Esophagus squamous epithelium (tissue), 4 donors: ENCODE measurements around the gene RAMP1.

ENCODE experiments used
- POLR2A ChIP-seq, 4 donors: fragments of 450-650 bp; IDR thresholded peaks; one replicate each; pipeline ENCODE4 v1.6.1; 2017; ENCODE audit warnings: antibody characterized with exemption in 4 of 4, mild to moderate bottlenecking in 4 of 4, moderate library complexity in 3 of 4
- TF ChIP-seq, protein P1 (sequence below), 6 experiments: fragments of 450-650 bp in 4 of 6; fragments of 200-600 bp in 2 of 6; sonication (generic) in 2 of 6; IDR thresholded peaks; one replicate each; pipeline ENCODE4 v1.5.1; 2016 to 2019; ENCODE audit warnings: antibody characterized with exemption in 6 of 6, mild to moderate bottlenecking in 4 of 6, moderate library complexity in 4 of 6

DNA sequence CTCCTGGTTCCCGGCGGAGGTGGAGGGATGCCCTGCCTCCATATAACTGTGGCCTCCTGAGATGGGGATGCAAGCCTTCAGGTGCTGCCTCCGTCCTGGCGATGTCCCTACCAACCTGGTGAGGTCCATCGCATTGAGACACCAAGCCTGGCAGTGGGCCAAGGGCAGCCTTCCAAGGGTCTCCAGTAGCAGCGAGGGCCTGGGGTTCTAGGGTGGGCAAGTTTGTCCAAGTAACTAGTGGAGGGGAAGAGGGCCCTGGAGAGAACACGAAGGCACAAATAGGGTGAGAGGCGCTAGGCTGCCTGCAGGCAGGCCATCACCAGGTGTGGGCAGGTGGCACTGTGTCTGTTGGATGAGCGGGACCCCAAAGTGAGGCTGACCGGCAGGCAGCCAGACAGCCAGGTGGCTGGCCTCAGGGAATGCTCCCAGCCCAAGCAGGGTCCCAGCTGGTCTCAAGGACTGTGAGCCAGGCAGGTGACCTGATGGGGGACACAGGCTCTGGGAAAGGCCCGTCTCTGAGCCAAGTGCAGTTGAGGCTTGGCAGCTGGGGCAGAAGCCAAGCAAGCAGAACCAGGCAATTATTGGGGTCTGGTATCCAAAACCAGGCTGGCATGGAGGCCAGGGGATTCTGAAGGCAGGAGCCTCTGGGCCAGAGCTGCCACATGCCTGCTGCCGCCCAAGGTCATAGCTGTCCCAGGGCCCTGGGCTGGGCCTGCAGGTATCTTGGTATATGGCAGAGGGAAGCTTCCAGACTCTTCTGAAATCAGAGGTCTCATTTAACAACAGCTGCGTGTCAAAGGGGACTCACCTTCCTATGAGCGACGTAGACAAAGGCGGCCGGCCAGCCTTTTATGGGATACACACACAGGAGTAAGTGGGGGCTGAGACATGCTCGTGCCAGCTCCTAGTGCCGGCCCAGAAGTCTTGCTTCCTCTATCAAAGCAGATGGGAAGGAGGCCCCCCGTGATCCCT lies 23.4 kb downstream of the RAMP1 start:
- no peak for TF ChIP-seq POLR2A (IDR thresholded peaks at IDR 0.05)
- TF ChIP-seq, protein P1, sequence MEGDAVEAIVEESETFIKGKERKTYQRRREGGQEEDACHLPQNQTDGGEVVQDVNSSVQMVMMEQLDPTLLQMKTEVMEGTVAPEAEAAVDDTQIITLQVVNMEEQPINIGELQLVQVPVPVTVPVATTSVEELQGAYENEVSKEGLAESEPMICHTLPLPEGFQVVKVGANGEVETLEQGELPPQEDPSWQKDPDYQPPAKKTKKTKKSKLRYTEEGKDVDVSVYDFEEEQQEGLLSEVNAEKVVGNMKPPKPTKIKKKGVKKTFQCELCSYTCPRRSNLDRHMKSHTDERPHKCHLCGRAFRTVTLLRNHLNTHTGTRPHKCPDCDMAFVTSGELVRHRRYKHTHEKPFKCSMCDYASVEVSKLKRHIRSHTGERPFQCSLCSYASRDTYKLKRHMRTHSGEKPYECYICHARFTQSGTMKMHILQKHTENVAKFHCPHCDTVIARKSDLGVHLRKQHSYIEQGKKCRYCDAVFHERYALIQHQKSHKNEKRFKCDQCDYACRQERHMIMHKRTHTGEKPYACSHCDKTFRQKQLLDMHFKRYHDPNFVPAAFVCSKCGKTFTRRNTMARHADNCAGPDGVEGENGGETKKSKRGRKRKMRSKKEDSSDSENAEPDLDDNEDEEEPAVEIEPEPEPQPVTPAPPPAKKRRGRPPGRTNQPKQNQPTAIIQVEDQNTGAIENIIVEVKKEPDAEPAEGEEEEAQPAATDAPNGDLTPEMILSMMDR (IDR thresholded peaks at IDR 0.05), result no peak
